ENCODE results near the gene SMIM11.
"Not testable (repeated sequence)": the region's sequence is repeated elsewhere in the genome, so short reads cannot be mapped to it uniquely, and the experiment has no call there.

The SMIM11 gene

GRCh38 chr21:34354836-34355235 is 20.5 kb upstream of the SMIM11 start:
- no peak for DNase-seq (ENCODE audit: low read depth in 3 of 3)

- DNase-seq (ENCODE audit: low read depth in 3 of 3), result no peak
These were observed 19.7 kb upstream of the SMIM11 start for GRCh38 chr21:34355570-34355969.

- no peak for DNase-seq (ENCODE audit: low read depth in 3 of 3)
These were observed 17.4 kb upstream of the SMIM11 start for GRCh38 chr21:34357889-34358288.

- no peak for DNase-seq (ENCODE audit: low read depth in 3 of 3)
These were observed 16.4 kb upstream of the SMIM11 start for GRCh38 chr21:34358866-34359265.

GRCh38 chr21:34360488-34361241 is 14.6 kb upstream of the SMIM11 start:
- no peak for DNase-seq (ENCODE audit: low read depth in 3 of 3)

GRCh38 chr21:34362136-34362444 is 13.2 kb upstream of the SMIM11 start:
- no peak for DNase-seq (ENCODE audit: low read depth in 3 of 3)

GRCh38 chr21:34362670-34363069 is 12.6 kb upstream of the SMIM11 start:
- no peak for DNase-seq (ENCODE audit: low read depth in 3 of 3)

GRCh38 chr21:34363733-34364132 is 11.6 kb upstream of the SMIM11 start, which contains the start of gene KCNE2:
Gene KCNE2 (plus strand): TSS chr21:34364006. CDS start chr21:34370479, 6,473 bp downstream.
- no peak for DNase-seq (ENCODE audit: low read depth in 3 of 3)

- DNase-seq (ENCODE audit: low read depth in 3 of 3), result no peak
These were observed 10.4 kb upstream of the SMIM11 start for GRCh38 chr21:34364921-34365320.

GRCh38 chr21:34365809-34366208 is 9.5 kb upstream of the SMIM11 start:
- DNase-seq (ENCODE audit: low read depth in 3 of 3), result no peak

GRCh38 chr21:34367320-34367935 is 7.9 kb upstream of the SMIM11 start:
- DNase-seq (ENCODE audit: low read depth in 3 of 3), result peak; percentile 6 to 27 (median 11)

- DNase-seq (ENCODE audit: low read depth in 3 of 3), result no peak
These were observed 5.6 kb upstream of the SMIM11 start for GRCh38 chr21:34369741-34370140.

- no peak for DNase-seq (ENCODE audit: low read depth in 3 of 3)
These were observed 3.0 kb upstream of the SMIM11 start for GRCh38 chr21:34372321-34372720.

- DNase-seq (ENCODE audit: low read depth in 3 of 3), result not testable (repeated sequence)
These were observed 845 bp upstream of the SMIM11 start for GRCh38 chr21:34374462-34374861.

- DNase-seq (ENCODE audit: low read depth in 3 of 3), result not testable (repeated sequence)
These were observed 289 bp downstream of the SMIM11 start for GRCh38 chr21:34375619-34375972.

GRCh38 chr21:34383138-34383537 is 7.8 kb downstream of the SMIM11 start:
- not testable (repeated sequence) for DNase-seq (ENCODE audit: low read depth in 3 of 3)

GRCh38 chr21:34383724-34384415 is 8.6 kb downstream of the SMIM11 start:
- DNase-seq (ENCODE audit: low read depth in 3 of 3), result not testable (repeated sequence)

GRCh38 chr21:34400522-34400921 is 25.2 kb downstream of the SMIM11 start:
- DNase-seq (ENCODE audit: low read depth in 3 of 3), result not testable (repeated sequence)

- not testable (repeated sequence) for DNase-seq (ENCODE audit: low read depth in 3 of 3)
These were observed 29.4 kb downstream of the SMIM11 start for GRCh38 chr21:34404742-34405141.

- not testable (repeated sequence) for DNase-seq (ENCODE audit: low read depth in 3 of 3)
These were observed 30.4 kb downstream of the SMIM11 start for GRCh38 chr21:34405686-34406085.

GRCh38 chr21:34406102-34406501 is 30.8 kb downstream of the SMIM11 start:
- not testable (repeated sequence) for DNase-seq (ENCODE audit: low read depth in 3 of 3)

GRCh38 chr21:34406676-34407075 is 31.4 kb downstream of the SMIM11 start:
- DNase-seq (ENCODE audit: low read depth in 3 of 3), result not testable (repeated sequence)

- not testable (repeated sequence) for DNase-seq (ENCODE audit: low read depth in 3 of 3)
These were observed 32.0 kb downstream of the SMIM11 start for GRCh38 chr21:34407294-34407693.
